WTC11 (cell line): ENCODE results near the gene MASP2.

Experiments
- CBFB ChIP-seq: sonication (generic); formaldehyde crosslinking; IDR thresholded peaks from 2 replicates; pipeline ENCODE4 v1.8.1; 2022; ENCODE audit warnings: mild to moderate bottlenecking, low read depth, missing genetic modification reagents
- FOXK1 ChIP-seq: sonication (generic); formaldehyde crosslinking; IDR thresholded peaks from 2 replicates; pipeline ENCODE4 v1.8.0; 2022; ENCODE audit warnings: mild to moderate bottlenecking, moderate library complexity, missing genetic modification reagents
- FOXP1 ChIP-seq: sonication (generic); formaldehyde crosslinking; IDR thresholded peaks from 2 replicates; pipeline ENCODE4 v1.8.0; 2022; ENCODE audit warnings: missing genetic modification reagents, mild to moderate bottlenecking, moderate library complexity, borderline replicate concordance
- NFE2L1 ChIP-seq: sonication (generic); formaldehyde crosslinking; IDR thresholded peaks from 2 replicates; pipeline ENCODE4 v1.8.1; 2023; ENCODE audit warnings: missing genetic modification reagents
- NR2C2 ChIP-seq: sonication (generic); formaldehyde crosslinking; IDR thresholded peaks from 2 replicates; pipeline ENCODE4 v1.8.0; 2022; ENCODE audit warnings: mild to moderate bottlenecking, missing genetic modification reagents
- SMAD4 ChIP-seq: sonication (generic); formaldehyde crosslinking; IDR thresholded peaks from 2 replicates; pipeline ENCODE4 v1.8.0; 2022; ENCODE audit warnings: mild to moderate bottlenecking, missing genetic modification reagents
- ZNF232 ChIP-seq: sonication (generic); formaldehyde crosslinking; IDR thresholded peaks from 2 replicates; pipeline ENCODE4 v1.8.0; 2022; ENCODE audit warnings: mild to moderate bottlenecking, missing genetic modification reagents
- ZNF396 ChIP-seq: fragments of 250-450 bp; sonication (Bioruptor Pico); IDR thresholded peaks from 2 replicates; pipeline ENCODE4 v1.8.0; 2021; ENCODE audit warnings: mild to moderate bottlenecking, moderate library complexity, borderline replicate concordance
- TF ChIP-seq, protein P1 (sequence below): fragments of 200-600 bp; IDR thresholded peaks from 2 replicates; pipeline ENCODE4 v1.8.0; 2022; ENCODE audit warnings: antibody characterized with exemption
- TF ChIP-seq, protein P2 (sequence below): sonication (generic); formaldehyde crosslinking; IDR thresholded peaks from 2 replicates; pipeline ENCODE4 v1.8.0; 2022; ENCODE audit warnings: missing genetic modification reagents
- TF ChIP-seq, protein P3 (sequence below): sonication (generic); formaldehyde crosslinking; IDR thresholded peaks from 2 replicates; pipeline ENCODE4 v1.8.0; 2022; ENCODE audit warnings: mild to moderate bottlenecking, missing genetic modification reagents
- TF ChIP-seq, protein P4 (sequence below): sonication (generic); formaldehyde crosslinking; IDR thresholded peaks from 2 replicates; pipeline ENCODE4 v1.8.1; 2022; ENCODE audit warnings: mild to moderate bottlenecking, missing genetic modification reagents, moderate library complexity, borderline replicate concordance
- TF ChIP-seq, protein P5 (sequence below): fragments of 250-450 bp; sonication (Bioruptor Pico); IDR thresholded peaks from 2 replicates; pipeline ENCODE4 v1.8.0; 2021; ENCODE audit warnings: mild to moderate bottlenecking

DNA sequence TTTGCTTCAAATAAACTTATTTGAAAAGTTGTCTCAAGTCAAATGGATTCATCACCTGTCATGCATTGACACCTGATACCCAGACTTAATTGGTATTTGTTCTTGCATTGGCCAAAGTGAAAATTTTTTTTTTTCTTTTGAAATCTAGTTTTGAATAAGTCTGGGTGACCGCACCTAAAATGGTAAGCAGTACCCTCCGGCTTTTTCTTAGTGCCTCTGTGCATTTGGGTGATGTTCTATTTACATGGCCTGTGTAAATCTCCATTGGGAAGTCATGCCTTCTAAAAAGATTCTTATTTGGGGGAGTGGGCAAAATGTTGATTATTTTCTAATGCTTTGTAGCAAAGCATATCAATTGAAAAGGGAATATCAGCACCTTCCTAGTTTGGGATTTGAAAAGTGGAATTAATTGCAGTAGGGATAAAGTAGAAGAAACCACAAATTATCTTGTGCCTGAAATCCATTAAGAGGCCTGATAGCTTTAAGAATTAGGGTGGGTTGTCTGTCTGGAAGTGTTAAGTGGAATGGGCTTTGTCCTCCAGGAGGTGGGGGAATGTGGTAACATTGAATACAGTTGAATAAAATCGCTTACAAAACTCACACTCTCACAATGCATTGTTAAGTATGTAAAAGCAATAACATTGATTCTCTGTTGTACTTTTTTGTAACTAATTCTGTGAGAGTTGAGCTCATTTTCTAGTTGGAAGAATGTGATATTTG lies 22.7 kb downstream of the MASP2 start:
- TF ChIP-seq, protein P1, sequence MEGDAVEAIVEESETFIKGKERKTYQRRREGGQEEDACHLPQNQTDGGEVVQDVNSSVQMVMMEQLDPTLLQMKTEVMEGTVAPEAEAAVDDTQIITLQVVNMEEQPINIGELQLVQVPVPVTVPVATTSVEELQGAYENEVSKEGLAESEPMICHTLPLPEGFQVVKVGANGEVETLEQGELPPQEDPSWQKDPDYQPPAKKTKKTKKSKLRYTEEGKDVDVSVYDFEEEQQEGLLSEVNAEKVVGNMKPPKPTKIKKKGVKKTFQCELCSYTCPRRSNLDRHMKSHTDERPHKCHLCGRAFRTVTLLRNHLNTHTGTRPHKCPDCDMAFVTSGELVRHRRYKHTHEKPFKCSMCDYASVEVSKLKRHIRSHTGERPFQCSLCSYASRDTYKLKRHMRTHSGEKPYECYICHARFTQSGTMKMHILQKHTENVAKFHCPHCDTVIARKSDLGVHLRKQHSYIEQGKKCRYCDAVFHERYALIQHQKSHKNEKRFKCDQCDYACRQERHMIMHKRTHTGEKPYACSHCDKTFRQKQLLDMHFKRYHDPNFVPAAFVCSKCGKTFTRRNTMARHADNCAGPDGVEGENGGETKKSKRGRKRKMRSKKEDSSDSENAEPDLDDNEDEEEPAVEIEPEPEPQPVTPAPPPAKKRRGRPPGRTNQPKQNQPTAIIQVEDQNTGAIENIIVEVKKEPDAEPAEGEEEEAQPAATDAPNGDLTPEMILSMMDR = no peak
- TF ChIP-seq ZNF396 (no peak), NFE2L1 (CRISPR knock-in tag) (no peak), FOXP1 (CRISPR knock-in tag) (no peak), CBFB (CRISPR knock-in tag) (no peak), NR2C2 (no peak), ZNF232 (CRISPR knock-in tag) (no peak), FOXK1 (CRISPR knock-in tag) (no peak), SMAD4 (CRISPR knock-in tag) (no peak)
- TF ChIP-seq, protein P2, sequence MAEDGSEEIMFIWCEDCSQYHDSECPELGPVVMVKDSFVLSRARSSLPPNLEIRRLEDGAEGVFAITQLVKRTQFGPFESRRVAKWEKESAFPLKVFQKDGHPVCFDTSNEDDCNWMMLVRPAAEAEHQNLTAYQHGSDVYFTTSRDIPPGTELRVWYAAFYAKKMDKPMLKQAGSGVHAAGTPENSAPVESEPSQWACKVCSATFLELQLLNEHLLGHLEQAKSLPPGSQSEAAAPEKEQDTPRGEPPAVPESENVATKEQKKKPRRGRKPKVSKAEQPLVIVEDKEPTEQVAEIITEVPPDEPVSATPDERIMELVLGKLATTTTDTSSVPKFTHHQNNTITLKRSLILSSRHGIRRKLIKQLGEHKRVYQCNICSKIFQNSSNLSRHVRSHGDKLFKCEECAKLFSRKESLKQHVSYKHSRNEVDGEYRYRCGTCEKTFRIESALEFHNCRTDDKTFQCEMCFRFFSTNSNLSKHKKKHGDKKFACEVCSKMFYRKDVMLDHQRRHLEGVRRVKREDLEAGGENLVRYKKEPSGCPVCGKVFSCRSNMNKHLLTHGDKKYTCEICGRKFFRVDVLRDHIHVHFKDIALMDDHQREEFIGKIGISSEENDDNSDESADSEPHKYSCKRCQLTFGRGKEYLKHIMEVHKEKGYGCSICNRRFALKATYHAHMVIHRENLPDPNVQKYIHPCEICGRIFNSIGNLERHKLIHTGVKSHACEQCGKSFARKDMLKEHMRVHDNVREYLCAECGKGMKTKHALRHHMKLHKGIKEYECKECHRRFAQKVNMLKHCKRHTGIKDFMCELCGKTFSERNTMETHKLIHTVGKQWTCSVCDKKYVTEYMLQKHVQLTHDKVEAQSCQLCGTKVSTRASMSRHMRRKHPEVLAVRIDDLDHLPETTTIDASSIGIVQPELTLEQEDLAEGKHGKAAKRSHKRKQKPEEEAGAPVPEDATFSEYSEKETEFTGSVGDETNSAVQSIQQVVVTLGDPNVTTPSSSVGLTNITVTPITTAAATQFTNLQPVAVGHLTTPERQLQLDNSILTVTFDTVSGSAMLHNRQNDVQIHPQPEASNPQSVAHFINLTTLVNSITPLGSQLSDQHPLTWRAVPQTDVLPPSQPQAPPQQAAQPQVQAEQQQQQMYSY (CRISPR knock-in tag) = no peak
- TF ChIP-seq, protein P3, sequence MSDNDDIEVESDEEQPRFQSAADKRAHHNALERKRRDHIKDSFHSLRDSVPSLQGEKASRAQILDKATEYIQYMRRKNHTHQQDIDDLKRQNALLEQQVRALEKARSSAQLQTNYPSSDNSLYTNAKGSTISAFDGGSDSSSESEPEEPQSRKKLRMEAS (CRISPR knock-in tag) = no peak
- TF ChIP-seq, protein P4, sequence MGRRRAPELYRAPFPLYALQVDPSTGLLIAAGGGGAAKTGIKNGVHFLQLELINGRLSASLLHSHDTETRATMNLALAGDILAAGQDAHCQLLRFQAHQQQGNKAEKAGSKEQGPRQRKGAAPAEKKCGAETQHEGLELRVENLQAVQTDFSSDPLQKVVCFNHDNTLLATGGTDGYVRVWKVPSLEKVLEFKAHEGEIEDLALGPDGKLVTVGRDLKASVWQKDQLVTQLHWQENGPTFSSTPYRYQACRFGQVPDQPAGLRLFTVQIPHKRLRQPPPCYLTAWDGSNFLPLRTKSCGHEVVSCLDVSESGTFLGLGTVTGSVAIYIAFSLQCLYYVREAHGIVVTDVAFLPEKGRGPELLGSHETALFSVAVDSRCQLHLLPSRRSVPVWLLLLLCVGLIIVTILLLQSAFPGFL (CRISPR knock-in tag) = no peak
- TF ChIP-seq, protein P5, sequence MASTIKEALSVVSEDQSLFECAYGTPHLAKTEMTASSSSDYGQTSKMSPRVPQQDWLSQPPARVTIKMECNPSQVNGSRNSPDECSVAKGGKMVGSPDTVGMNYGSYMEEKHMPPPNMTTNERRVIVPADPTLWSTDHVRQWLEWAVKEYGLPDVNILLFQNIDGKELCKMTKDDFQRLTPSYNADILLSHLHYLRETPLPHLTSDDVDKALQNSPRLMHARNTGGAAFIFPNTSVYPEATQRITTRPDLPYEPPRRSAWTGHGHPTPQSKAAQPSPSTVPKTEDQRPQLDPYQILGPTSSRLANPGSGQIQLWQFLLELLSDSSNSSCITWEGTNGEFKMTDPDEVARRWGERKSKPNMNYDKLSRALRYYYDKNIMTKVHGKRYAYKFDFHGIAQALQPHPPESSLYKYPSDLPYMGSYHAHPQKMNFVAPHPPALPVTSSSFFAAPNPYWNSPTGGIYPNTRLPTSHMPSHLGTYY = no peak
